ENCODE results near the gene TM7SF3. TPM values are rescaled to one million over a fixed set of nuclear protein-coding genes. Genes with fewer than 3 reads are reported as not detected.

TM7SF3 gene
- total RNA-seq, 1 experiment from 2014 or later: 57.0 TPM

- Histone ChIP-seq H4K20me1 (ENCODE audit: insufficient read depth) (peaks cover 10% of the 10 kb centered on the region; the same call in 1 of the 2 replicates), H3K79me2 (ENCODE audit: low read depth) (peaks cover 92% of the 10 kb centered on the region), H3K27me3 (ENCODE audit: insufficient read depth, low read depth) (no peaks in the 10 kb centered on the region), H3K4me1 (replicated peaks; ENCODE audit: insufficient read depth) (no peaks in the 10 kb centered on the region), H3K36me3 (ENCODE audit: low read depth) (peaks cover 5% of the 10 kb centered on the region; the same call in 1 of the 2 replicates), H2AFZ (no peak overlapping the region), H3K4me3 (no peak overlapping the region), H3K9me2 (ENCODE audit: insufficient read depth) (no peaks in the 10 kb centered on the region), H3K9me3 (ENCODE audit: insufficient read depth, low read depth) (no peaks in the 10 kb centered on the region), H3K27ac (no peak overlapping the region), H3K4me2 (no peak overlapping the region), H3F3A (ENCODE audit: insufficient read depth, low read depth) (no peaks in the 10 kb centered on the region; the same call in 1 of the 2 replicates)
- BruUV-seq (replicated peaks): no TSS peak
- TF ChIP-seq EZH2 (IDR thresholded peaks at IDR 0.05; ENCODE audit: low read depth): no peak
- no peak for TF ChIP-seq CTCF (conservative IDR thresholded peaks at IDR 0.05)
- intact Hi-C loops (cut with micrococcal nuclease; ENCODE audit: unreplicated experiment): no loop called here
- DNase-seq: no peak
- ChIA-PET CTCF (no interaction called here), POLR2A (ENCODE audit: unreplicated experiment) (no interaction called here)
These were observed 65.9 kb downstream of the TM7SF3 start for GRCh38 chr12:26948309-26948708.

DNA sequence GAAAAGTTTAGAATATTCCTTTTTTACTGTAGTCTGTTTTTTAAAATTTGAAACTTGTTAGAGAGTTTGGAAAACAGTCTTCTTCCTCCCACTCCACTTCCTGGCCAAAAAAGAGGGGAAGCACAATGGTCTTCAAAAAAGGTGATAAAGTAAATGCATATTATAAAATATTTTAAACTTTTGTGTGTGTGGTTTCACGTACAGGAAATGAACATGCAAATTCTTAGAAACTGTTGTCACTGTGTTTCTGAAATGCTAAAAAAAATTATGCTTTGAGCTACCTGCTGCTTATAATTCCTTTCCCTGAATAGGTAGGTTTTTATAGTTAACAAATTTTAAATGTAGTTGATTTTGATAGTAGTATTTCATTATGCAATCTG, 73.0 kb downstream of the TM7SF3 start:
- CTCF ChIA-PET: no interaction called here
- no peaks in the 10 kb centered on the region for H3K9me3 ChIP-seq (ENCODE audit: insufficient read depth, low read depth)
- TF ChIP-seq CTCF (conservative IDR thresholded peaks at IDR 0.05): no peak
- TF ChIP-seq EZH2 (IDR thresholded peaks at IDR 0.05; ENCODE audit: low read depth): no peak

DNA sequence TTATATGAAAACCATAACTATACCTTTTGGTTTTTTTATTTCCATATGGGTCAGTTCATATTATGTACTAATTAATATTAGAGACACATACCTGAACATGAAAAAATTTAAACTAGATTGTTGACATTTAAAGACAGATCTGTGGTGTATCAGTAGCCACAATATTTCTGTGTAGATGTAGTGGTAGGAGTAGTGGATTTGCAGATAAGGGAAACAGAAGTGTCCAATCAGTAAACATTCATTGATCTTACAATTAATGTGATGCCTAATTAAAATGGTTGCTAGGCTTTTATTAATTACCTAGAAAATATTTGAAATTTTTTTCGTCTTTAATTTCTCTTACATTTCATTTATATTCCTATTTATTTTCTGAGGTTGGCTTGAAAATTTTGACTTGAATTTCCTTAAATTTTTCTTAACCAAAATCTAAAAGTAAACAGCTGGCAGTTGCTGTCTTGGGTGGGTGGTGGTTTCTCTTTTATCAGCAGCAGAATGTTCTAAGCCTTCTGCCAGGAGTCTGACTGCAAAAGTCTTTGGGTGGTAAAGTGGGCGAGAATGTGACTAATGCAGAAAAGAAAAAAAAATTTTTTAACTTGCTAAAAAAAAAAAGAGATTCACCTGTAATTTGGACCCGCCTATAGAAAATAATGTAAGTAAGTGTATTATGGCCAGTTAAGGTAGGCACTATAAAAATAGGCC, 73.5 kb downstream of the TM7SF3 start:
- H4K20me1 ChIP-seq (ENCODE audit: insufficient read depth): peaks cover 4% of the 10 kb centered on the region; the same call in 1 of the 2 replicates
- H3K27ac ChIP-seq: no peak overlapping the region
- ChIA-PET CTCF (no interaction called here), POLR2A (ENCODE audit: unreplicated experiment) (interaction anchor here (0.7 kb wide), 1 partner anchor 383 kb away, joined by 8 read pairs; no protein-coding TSS in a partner anchor)
- H3K27me3 ChIP-seq (ENCODE audit: insufficient read depth, low read depth): no peaks in the 10 kb centered on the region
- peaks cover 93% of the 10 kb centered on the region for H3K79me2 ChIP-seq (ENCODE audit: low read depth)
- no peaks in the 10 kb centered on the region for H3K9me3 ChIP-seq (ENCODE audit: insufficient read depth, low read depth)
- H3K4me1 ChIP-seq (replicated peaks; ENCODE audit: insufficient read depth): peaks cover 40% of the 10 kb centered on the region
- H3F3A ChIP-seq (ENCODE audit: insufficient read depth, low read depth): peaks cover 19% of the 10 kb centered on the region
- peak overlapping the region; percentile 81 for H3K4me2 ChIP-seq
- peak overlapping the region; percentile 90; the same call in 1 of the 2 replicates for H3K4me3 ChIP-seq
- no peak for DNase-seq
- intact Hi-C loops (cut with micrococcal nuclease; ENCODE audit: unreplicated experiment): no loop called here
- peaks cover 5% of the 10 kb centered on the region; the same call in 1 of the 2 replicates for H3K36me3 ChIP-seq (ENCODE audit: low read depth)
- H3K9me2 ChIP-seq (ENCODE audit: insufficient read depth): no peaks in the 10 kb centered on the region
- no peak for TF ChIP-seq EZH2 (IDR thresholded peaks at IDR 0.05; ENCODE audit: low read depth)
- no peak for TF ChIP-seq CTCF (conservative IDR thresholded peaks at IDR 0.05)
- BruUV-seq (replicated peaks): no TSS peak
- no peak overlapping the region for H2AFZ ChIP-seq

More for the DNA sequence above, 73.0 kb downstream of the TM7SF3 start:
- H3K4me2 ChIP-seq: peak overlapping the region; percentile 81
- intact Hi-C loops (cut with micrococcal nuclease; ENCODE audit: unreplicated experiment): no loop called here
- H3K9me2 ChIP-seq (ENCODE audit: insufficient read depth): no peaks in the 10 kb centered on the region
- POLR2A ChIA-PET (ENCODE audit: unreplicated experiment): interaction anchor here (0.7 kb wide), 1 partner anchor 382 kb away, joined by 8 read pairs; no protein-coding TSS in a partner anchor
- H3K79me2 ChIP-seq (ENCODE audit: low read depth): peaks cover 93% of the 10 kb centered on the region
- H3K27me3 ChIP-seq (ENCODE audit: insufficient read depth, low read depth): no peaks in the 10 kb centered on the region
- BruUV-seq (replicated peaks): no TSS peak
- H3K36me3 ChIP-seq (ENCODE audit: low read depth): peaks cover 5% of the 10 kb centered on the region; the same call in 1 of the 2 replicates
- H3K4me1 ChIP-seq (replicated peaks; ENCODE audit: insufficient read depth): peaks cover 36% of the 10 kb centered on the region
- H2AFZ ChIP-seq: no peak overlapping the region
- H4K20me1 ChIP-seq (ENCODE audit: insufficient read depth): peaks cover 4% of the 10 kb centered on the region; the same call in 1 of the 2 replicates
- no peak overlapping the region for H3K4me3 ChIP-seq
- peaks cover 19% of the 10 kb centered on the region for H3F3A ChIP-seq (ENCODE audit: insufficient read depth, low read depth)
- no peak for DNase-seq
- no peak overlapping the region for H3K27ac ChIP-seq
